Embryonic facial prominence (tissue), 1 donor: ENCODE results near the gene ADAM19.
A peak's percentile ranks its signal among the peaks of the same experiment; 100 is the strongest.

Experiments
- DNase-seq: peaks from one replicate; pipeline ENCODE4 v3.0.0-alpha.2; 2016; ENCODE audit errors: extremely low spot score

ADAM19 gene

GRCh38 chr5:157463621-157464518, 111.7 kb downstream of the ADAM19 start:
- DNase-seq, result no peak

- DNase-seq, result no peak
These were observed 112.5 kb downstream of the ADAM19 start for GRCh38 chr5:157463081-157463480.

GRCh38 chr5:157460921-157461792, 114.4 kb downstream of the ADAM19 start:
- DNase-seq, result no peak

- DNase-seq, result no peak
These were observed 115.6 kb downstream of the ADAM19 start, which contains the start of gene NIPAL4 for GRCh38 chr5:157459715-157460599. TSS of gene NIPAL4 (plus strand) at chr5:157460213. CDS start at chr5:157460321, 108 bp downstream.

GRCh38 chr5:157458835-157459234, 116.7 kb downstream of the ADAM19 start:
- no peak for DNase-seq

GRCh38 chr5:157457391-157457790, 118.2 kb downstream of the ADAM19 start:
- no peak for DNase-seq

- DNase-seq, result no peak
These were observed 119.3 kb downstream of the ADAM19 start for GRCh38 chr5:157456301-157456700.

GRCh38 chr5:157455057-157455456, 120.5 kb downstream of the ADAM19 start:
- DNase-seq, result no peak

- no peak for DNase-seq
These were observed 121.3 kb downstream of the ADAM19 start for GRCh38 chr5:157454273-157454672.

- DNase-seq, result no peak
These were observed 123.8 kb downstream of the ADAM19 start for GRCh38 chr5:157451806-157452205.

GRCh38 chr5:157450024-157450423, 125.6 kb downstream of the ADAM19 start:
- DNase-seq, result no peak

- DNase-seq, result no peak
These were observed 126.4 kb downstream of the ADAM19 start for GRCh38 chr5:157449011-157449723.

- DNase-seq, result no peak
These were observed 128.4 kb downstream of the ADAM19 start for GRCh38 chr5:157447201-157447637.

- no peak for DNase-seq
These were observed 129.1 kb downstream of the ADAM19 start for GRCh38 chr5:157446412-157446935.

GRCh38 chr5:157445745-157446411, 129.7 kb downstream of the ADAM19 start:
- no peak for DNase-seq

GRCh38 chr5:157444224-157444623, 131.4 kb downstream of the ADAM19 start:
- DNase-seq, result no peak

- peak; percentile 68 for DNase-seq
These were observed 132.5 kb downstream of the ADAM19 start for GRCh38 chr5:157443041-157443549.

GRCh38 chr5:157434096-157434495, 141.5 kb downstream of the ADAM19 start:
- DNase-seq, result no peak

- DNase-seq, result no peak
These were observed 143.9 kb downstream of the ADAM19 start for GRCh38 chr5:157431544-157432200.
